K562 (cell line): ENCODE data around the gene BCL7B. TPM values are rescaled to one million over a fixed set of nuclear protein-coding genes. Genes with fewer than 3 reads are reported as not detected.
"Not testable (repeated sequence)": the region's sequence is repeated elsewhere in the genome, so short reads cannot be mapped to it uniquely, and the experiment has no call there.

Experiments
- ATAC-seq: fragments of 200-7000 bp; cut with Tn5 transposase; 3 replicates; pipeline ENCODE4 v1.9.1; 2020; ENCODE audit warnings: moderate library complexity
- BruUV-seq: library from RNA; stranded (reverse); fragments of 400-500 nt; replicated peaks from 2 replicates; lab custom pipeline; 2021; lab: Mats Ljungman, UMichigan
- CTCF ChIA-PET: fragments of 300-600 bp; formaldehyde crosslinking; extraction: SDS; loops from one replicate; lab custom pipeline; 2021; ENCODE audit warnings: low intra/inter-chr PET ratio; lab: Yijun Ruan, JAX
- POLR2A ChIA-PET: fragments of 300-600, 350-650 bp; sonication (Branson Sonifier 250); formaldehyde crosslinking; extraction: SDS; loops from one replicate; lab custom pipeline; 2021; ENCODE audit warnings: antibody characterized with exemption, inconsistent platforms; lab: Yijun Ruan, JAX
- DNase-seq, 4 experiments: peaks; one replicate each; pipeline versions ENCODE4 v3.0.0 to v3.0.0-alpha.2; 2011 to 2018; ENCODE audit warnings: low spot score in 3 of 4, mixed read lengths in 3 of 4; ENCODE audit errors: extremely low read depth in 1 of 4
- FAIRE-seq: peaks from 2 replicates; lab custom pipeline; 2011; peaks lifted over from hg19 to GRCh38; lab: Jason Lieb, UNC
- H2AFZ ChIP-seq: 2 replicates; pipeline ENCODE4 v1.6.0; 2011; ENCODE audit warnings: low read depth, low read length, control low read depth, inconsistent platforms
- H3K27ac ChIP-seq: fragments of 200-600 bp; 3 replicates; pipeline ENCODE4 v1.8.0; 2011; ENCODE audit warnings: low read depth, mild to moderate bottlenecking, control low read depth, inconsistent platforms, low read length, moderate library complexity, mixed read lengths; ENCODE audit errors: extremely low read depth
- H3K27me3 ChIP-seq, 2 experiments: fragments of 300-600 bp in 1 of 2; 2 replicates in 1 of 2; 3 replicates in 1 of 2; pipeline versions ENCODE4 v1.6.0 to v1.8.0; 2011; ENCODE audit warnings: inconsistent platforms in 2 of 2, low read length in 2 of 2, mild to moderate bottlenecking in 1 of 2, mixed read lengths in 1 of 2, moderate library complexity in 1 of 2; ENCODE audit not compliant: control insufficient read depth in 2 of 2, insufficient read depth in 2 of 2
- H3K36me3 ChIP-seq: fragments of 300-600 bp; 3 replicates; pipeline ENCODE4 v1.8.0; 2011; ENCODE audit warnings: mild to moderate bottlenecking, low read length, inconsistent platforms; ENCODE audit not compliant: control insufficient read depth, insufficient read depth
- H3K4me1 ChIP-seq, 2 experiments: fragments of 200-600 bp in 1 of 2; replicated peaks in 1 of 2; 2 replicates in 1 of 2; 3 replicates in 1 of 2; pipeline versions ENCODE4 v1.5.1 to v1.8.0; 2011; ENCODE audit warnings: inconsistent platforms in 2 of 2, low read length in 2 of 2, mild to moderate bottlenecking in 1 of 2, mixed read lengths in 1 of 2, moderate library complexity in 1 of 2; ENCODE audit not compliant: control insufficient read depth in 2 of 2, insufficient read depth in 2 of 2
- H3K4me2 ChIP-seq: 2 replicates; pipeline ENCODE4 v1.6.1; 2011; ENCODE audit warnings: low read length, control low read depth, inconsistent platforms, mixed read lengths; ENCODE audit not compliant: insufficient read depth
- H3K4me3 ChIP-seq: fragments of 200-600 bp; sonication (generic), shearing (Covaris generic); 2 replicates; pipeline ENCODE4 v1.5.1; 2016; ENCODE audit warnings: control low read depth, inconsistent platforms
- H3K79me2 ChIP-seq: fragments of 200-600 bp; 3 replicates; pipeline ENCODE4 v1.8.0; 2011; ENCODE audit warnings: low read length, inconsistent platforms; ENCODE audit not compliant: control insufficient read depth, insufficient read depth
- H3K9ac ChIP-seq, 2 experiments: 2 replicates each; pipeline versions ENCODE4 v1.6.0 to v1.6.1; 2011; ENCODE audit warnings: low read depth in 2 of 2, low read length in 2 of 2, control low read depth in 1 of 2, inconsistent platforms in 1 of 2, mild to moderate bottlenecking in 1 of 2, mixed read lengths in 1 of 2; ENCODE audit not compliant: insufficient read depth in 1 of 2
- H3K9me1 ChIP-seq: one replicate; pipeline ENCODE4 v1.6.0; 2011; ENCODE audit warnings: inconsistent platforms, mild to moderate bottlenecking, low read length, moderate library complexity; ENCODE audit not compliant: control insufficient read depth, insufficient read depth
- H3K9me3 ChIP-seq: replicated peaks from 2 replicates; pipeline ENCODE4 v1.5.1; 2011; ENCODE audit warnings: low read depth, low read length, inconsistent platforms; ENCODE audit not compliant: control insufficient read depth, insufficient read depth
- H4K20me1 ChIP-seq: replicated peaks from 2 replicates; pipeline ENCODE4 v1.6.1; 2011; ENCODE audit warnings: low read length, inconsistent platforms, mixed read lengths; ENCODE audit not compliant: control insufficient read depth, insufficient read depth
- MLX ChIP-seq, 2 experiments: fragments of 450-650 bp in 1 of 2; sonication (generic) in 1 of 2; formaldehyde crosslinking; conservative IDR thresholded peaks; 2 replicates each; pipeline versions ENCODE4 v1.4.0 to v1.8.1; 2020 to 2022; ENCODE audit warnings: mild to moderate bottlenecking in 1 of 2, missing genetic modification reagents in 1 of 2
- MNT ChIP-seq, 2 experiments: fragments of 450-650 bp; conservative IDR thresholded peaks; 2 replicates each; pipeline ENCODE4 v1.6.1; 2017; ENCODE audit warnings: mild to moderate bottlenecking in 2 of 2, moderate library complexity in 2 of 2
- PURB ChIP-seq: sonication (generic); formaldehyde crosslinking; IDR thresholded peaks from 2 replicates; pipeline ENCODE4 v1.9.0; 2021; ENCODE audit warnings: low read depth, mild to moderate bottlenecking, missing genetic modification reagents
- SRSF7 ChIP-seq: fragments of 200-400 bp; formaldehyde crosslinking; optimal IDR thresholded peaks from 2 replicates; pipeline ENCODE3; 2017; ENCODE audit warnings: mild to moderate bottlenecking, low read depth, low read length
- ZNF121 ChIP-seq: sonication (generic); formaldehyde crosslinking; conservative IDR thresholded peaks from 2 replicates; pipeline ENCODE4 v1.8.0; 2022; ENCODE audit warnings: missing genetic modification reagents
- ZNF146 ChIP-seq: IDR thresholded peaks from one replicate; pipeline ENCODE4 v1.6.1; 2018; ENCODE audit warnings: missing compliant biosample characterization; ENCODE audit not compliant: unreplicated experiment
- WGBS: fragments of 100-300 bp; shearing (Covaris generic); methylation state at CpG from one replicate; pipeline ENCODE4 v1.1.6; 2016; ENCODE audit warnings: low coverage, mixed read lengths; ENCODE audit not compliant: insufficient coverage; ENCODE audit errors: missing lambda C conversion rate; 5-methylcytosine and 5-hydroxymethylcytosine counted together
- in situ Hi-C: fragments of 300-500 bp; cut with MboI; formaldehyde crosslinking; loops from 4 replicates; pipeline ENCODE4 v1.15.0; 2018; ENCODE audit warnings: inconsistent platforms, mixed read lengths
- intact Hi-C: fragments of 100-400 bp; cut with micrococcal nuclease; formaldehyde crosslinking; loops from 2 replicates; pipeline ENCODE4 v1.14.2; 2022
- polyA plus RNA-seq, 8 experiments: library from polyadenylated mRNA; depleted of rRNA in 4 of 8; stranded (reverse) in 5 of 8; unstranded in 3 of 8; fragments of >200 nt; fragmentation: Nextera tagmentation in 2 of 8; fragmentation: Illumina TruSeq in 1 of 8; extraction: Ambion mirVana in 2 of 8; extraction: Trizol in 1 of 8; gene quantifications; 2 replicates each; pipeline versions ENCODE4 v1.2.1 to v1.2.3, GENCODE V29; 2011 to 2014; ENCODE audit warnings: inconsistent platforms in 1 of 8, missing spikeins in 1 of 8
- total RNA-seq, 7 experiments: library from RNA; depleted of rRNA in 6 of 7; stranded (reverse); fragments of >200 nt in 6 of 7; fragmentation: Illumina TruSeq in 2 of 7; extraction: Trizol in 2 of 7; gene quantifications; 2 replicates each; pipeline versions ENCODE4 v1.2.1 to v1.2.3, GENCODE V29; 2011 to 2021; ENCODE audit warnings: low replicate concordance in 1 of 7

The BCL7B gene
- total and polyA plus RNA-seq, 9 of the 15 experiments (the other 6 are each of a cell fraction or from before 2014, with no cell fraction given), result 10.0 to 73.2 (median 32.9) TPM

- POLR2A ChIA-PET, result interaction anchor here (1.7 kb wide), 1 partner anchor 19 kb away, joined by 5 read pairs; no protein-coding TSS in a partner anchor
- TF ChIP-seq ZNF146, result peak; percentile 91
- H3K27ac ChIP-seq, DNase-seq, H3K27me3 ChIP-seq, H3K4me3 ChIP-seq, in situ Hi-C loops, ATAC-seq, FAIRE-seq, intact Hi-C loops, H2AFZ ChIP-seq, CTCF ChIA-PET, H3K9me3 ChIP-seq, H3K9ac ChIP-seq, BruUV-seq, H3K4me1 ChIP-seq, H3K9me1 ChIP-seq, H4K20me1 ChIP-seq, H3K4me2 ChIP-seq: not testable (repeated sequence)
- peaks cover 59% of the 10 kb centered on the region; the same call in 2 of the 3 replicates for H3K79me2 ChIP-seq
- peaks cover 97% of the 10 kb centered on the region for H3K36me3 ChIP-seq
- WGBS, result 96% methylated on average over 2 of the region's 2 CpGs
Measured at GRCh38 chr7:73495507-73495906, 62.0 kb downstream of the BCL7B start.

- no peak for TF ChIP-seq PURB (CRISPR knock-in tag)
- TF ChIP-seq MNT (conservative IDR thresholded peaks at IDR 0.05), result no peak
- no peak for TF ChIP-seq MLX (CRISPR knock-in tag; conservative IDR thresholded peaks at IDR 0.05)
- no peak for TF ChIP-seq SRSF7
- TF ChIP-seq ZNF121 (CRISPR knock-in tag), result no peak
- Histone ChIP-seq H3K9me3 (no peaks in the 10 kb centered on the region), H3K36me3 (peaks cover 95% of the 10 kb centered on the region), H2AFZ (no peak overlapping the region), H3K4me2 (no peak overlapping the region), H3K4me1 (no peaks in the 10 kb centered on the region), H3K9ac (no peak overlapping the region), H4K20me1 (no peaks in the 10 kb centered on the region), H3K9me1 (no peaks in the 10 kb centered on the region), H3K27me3 (no peaks in the 10 kb centered on the region), H3K27ac (no peak overlapping the region), H3K4me3 (no peak overlapping the region), H3K79me2 (peaks cover 65% of the 10 kb centered on the region; the same call in 2 of the 3 replicates)
- FAIRE-seq, result no peak
- ChIA-PET CTCF (no interaction called here), POLR2A (no interaction called here)
- intact Hi-C loops, result no loop called here
- BruUV-seq, result no TSS peak
- no peak for DNase-seq
- in situ Hi-C loops, result no loop called here
- no peak for ATAC-seq
Measured at GRCh38 chr7:73489976-73490375, 67.5 kb downstream of the BCL7B start.
